ENCODE results near the gene LHFPL6.

DNA sequence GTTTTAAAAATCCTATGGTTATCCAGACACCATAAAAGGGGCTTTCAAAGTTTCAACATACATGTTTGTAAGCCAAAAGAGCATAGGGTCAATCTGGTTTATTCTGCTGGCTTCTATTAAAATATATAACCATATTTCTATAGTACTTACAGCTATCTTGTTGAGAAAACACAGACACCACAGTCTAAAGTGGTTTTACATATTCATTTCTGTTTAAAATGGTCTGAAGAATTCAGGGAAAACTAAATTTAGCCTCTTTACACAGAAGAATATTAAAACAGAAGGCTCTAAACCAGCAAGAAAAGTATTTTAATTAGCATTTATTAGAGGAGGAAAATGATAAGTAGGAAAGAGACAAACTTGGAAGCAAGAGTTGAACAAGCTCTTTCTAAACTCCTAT, 203.9 kb downstream of the LHFPL6 start:
- TF ChIP-seq, protein P1, sequence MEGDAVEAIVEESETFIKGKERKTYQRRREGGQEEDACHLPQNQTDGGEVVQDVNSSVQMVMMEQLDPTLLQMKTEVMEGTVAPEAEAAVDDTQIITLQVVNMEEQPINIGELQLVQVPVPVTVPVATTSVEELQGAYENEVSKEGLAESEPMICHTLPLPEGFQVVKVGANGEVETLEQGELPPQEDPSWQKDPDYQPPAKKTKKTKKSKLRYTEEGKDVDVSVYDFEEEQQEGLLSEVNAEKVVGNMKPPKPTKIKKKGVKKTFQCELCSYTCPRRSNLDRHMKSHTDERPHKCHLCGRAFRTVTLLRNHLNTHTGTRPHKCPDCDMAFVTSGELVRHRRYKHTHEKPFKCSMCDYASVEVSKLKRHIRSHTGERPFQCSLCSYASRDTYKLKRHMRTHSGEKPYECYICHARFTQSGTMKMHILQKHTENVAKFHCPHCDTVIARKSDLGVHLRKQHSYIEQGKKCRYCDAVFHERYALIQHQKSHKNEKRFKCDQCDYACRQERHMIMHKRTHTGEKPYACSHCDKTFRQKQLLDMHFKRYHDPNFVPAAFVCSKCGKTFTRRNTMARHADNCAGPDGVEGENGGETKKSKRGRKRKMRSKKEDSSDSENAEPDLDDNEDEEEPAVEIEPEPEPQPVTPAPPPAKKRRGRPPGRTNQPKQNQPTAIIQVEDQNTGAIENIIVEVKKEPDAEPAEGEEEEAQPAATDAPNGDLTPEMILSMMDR (IDR thresholded peaks at IDR 0.05): no peak
- TF ChIP-seq EP300 (IDR thresholded peaks at IDR 0.05): no peak
- TF ChIP-seq JUNB (IDR thresholded peaks at IDR 0.05): no peak
